ENCODE data around the gene GZMM. TPM values are rescaled to one million over a fixed set of nuclear protein-coding genes. Genes with fewer than 3 reads are reported as not detected.
A peak's percentile ranks its signal among the peaks of the same experiment; 100 is the strongest.

Gene GZMM
- total RNA-seq, 2 experiments from 2014 or later = 41.6 to 46.3 TPM

DNA sequence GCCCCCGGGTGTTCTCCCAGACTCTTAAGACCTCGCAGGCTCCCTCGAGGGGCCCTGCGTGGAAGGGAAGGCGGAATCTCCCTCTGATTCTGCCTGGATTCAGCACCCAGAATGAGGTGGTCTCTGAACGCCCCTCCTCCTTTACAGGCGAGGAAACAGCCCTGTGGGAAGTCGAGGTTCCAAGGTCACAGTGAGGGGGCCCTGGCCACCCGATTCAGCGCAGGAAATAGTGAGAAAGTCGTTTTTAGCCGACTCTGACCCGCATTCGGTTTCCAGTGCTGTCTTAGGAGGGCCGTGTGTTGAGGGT lies 29.6 kb downstream of the GZMM start:
- CTCF ChIA-PET = interaction anchor here (1.9 kb wide), 1 partner anchor 11 kb away, joined by 10 read pairs; no protein-coding TSS in a partner anchor
- Mint-ChIP-seq H3K27ac (peak overlapping the region; percentile 44), H3K4me3 (peak overlapping the region; percentile 85), H3K36me3 (ENCODE audit: low read depth) (peaks cover 14% of the 10 kb centered on the region), H3K9me3 (no peaks in the 10 kb centered on the region), H3K4me1 (ENCODE audit: low read depth) (peaks cover 40% of the 10 kb centered on the region), H3K27me3 (no peaks in the 10 kb centered on the region)
- intact Hi-C loops (cut with DNase I, micrococcal nuclease) = loop anchor here (2.0 to 5.0 kb wide), 6 partner anchors 59 to 834 kb away; partner anchors contain the start of genes RNF126 (in 2 of the 2), DAZAP1 (in 1 of the 2), POLRMT (in 1 of the 2) and TPGS1 (in 1 of the 2)
- peaks cover 64% of the 10 kb centered on the region for H3K4me1 ChIP-seq (ENCODE audit: insufficient read depth, low read length)
- H3K36me3 ChIP-seq (ENCODE audit: insufficient read depth, low read length) = peaks cover 4% of the 10 kb centered on the region
- H3K4me3 ChIP-seq (ENCODE audit: low read length) = peak overlapping the region; percentile 94
- ATAC-seq (ENCODE audit: poor library complexity) (no peak), DNase-seq (peak in 2 of 14 experiments; percentile 33 to 54)
- no peaks in the 10 kb centered on the region for H3K9me3 ChIP-seq (ENCODE audit: control insufficient read depth in 1 of 2, insufficient read depth in 1 of 2, low read length in 2 of 2)
- no peaks in the 10 kb centered on the region for H3K27me3 ChIP-seq (ENCODE audit: control insufficient read depth in 1 of 2, insufficient read depth in 2 of 2, low read length in 2 of 2)
- POLR2A ChIA-PET = no interaction called here
- TF ChIP-seq, protein P1, sequence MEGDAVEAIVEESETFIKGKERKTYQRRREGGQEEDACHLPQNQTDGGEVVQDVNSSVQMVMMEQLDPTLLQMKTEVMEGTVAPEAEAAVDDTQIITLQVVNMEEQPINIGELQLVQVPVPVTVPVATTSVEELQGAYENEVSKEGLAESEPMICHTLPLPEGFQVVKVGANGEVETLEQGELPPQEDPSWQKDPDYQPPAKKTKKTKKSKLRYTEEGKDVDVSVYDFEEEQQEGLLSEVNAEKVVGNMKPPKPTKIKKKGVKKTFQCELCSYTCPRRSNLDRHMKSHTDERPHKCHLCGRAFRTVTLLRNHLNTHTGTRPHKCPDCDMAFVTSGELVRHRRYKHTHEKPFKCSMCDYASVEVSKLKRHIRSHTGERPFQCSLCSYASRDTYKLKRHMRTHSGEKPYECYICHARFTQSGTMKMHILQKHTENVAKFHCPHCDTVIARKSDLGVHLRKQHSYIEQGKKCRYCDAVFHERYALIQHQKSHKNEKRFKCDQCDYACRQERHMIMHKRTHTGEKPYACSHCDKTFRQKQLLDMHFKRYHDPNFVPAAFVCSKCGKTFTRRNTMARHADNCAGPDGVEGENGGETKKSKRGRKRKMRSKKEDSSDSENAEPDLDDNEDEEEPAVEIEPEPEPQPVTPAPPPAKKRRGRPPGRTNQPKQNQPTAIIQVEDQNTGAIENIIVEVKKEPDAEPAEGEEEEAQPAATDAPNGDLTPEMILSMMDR (IDR thresholded peaks at IDR 0.05) = no peak
- H3K27ac ChIP-seq (ENCODE audit: low read depth in 1 of 2, low read length in 2 of 2) = no peak overlapping the region

DNA sequence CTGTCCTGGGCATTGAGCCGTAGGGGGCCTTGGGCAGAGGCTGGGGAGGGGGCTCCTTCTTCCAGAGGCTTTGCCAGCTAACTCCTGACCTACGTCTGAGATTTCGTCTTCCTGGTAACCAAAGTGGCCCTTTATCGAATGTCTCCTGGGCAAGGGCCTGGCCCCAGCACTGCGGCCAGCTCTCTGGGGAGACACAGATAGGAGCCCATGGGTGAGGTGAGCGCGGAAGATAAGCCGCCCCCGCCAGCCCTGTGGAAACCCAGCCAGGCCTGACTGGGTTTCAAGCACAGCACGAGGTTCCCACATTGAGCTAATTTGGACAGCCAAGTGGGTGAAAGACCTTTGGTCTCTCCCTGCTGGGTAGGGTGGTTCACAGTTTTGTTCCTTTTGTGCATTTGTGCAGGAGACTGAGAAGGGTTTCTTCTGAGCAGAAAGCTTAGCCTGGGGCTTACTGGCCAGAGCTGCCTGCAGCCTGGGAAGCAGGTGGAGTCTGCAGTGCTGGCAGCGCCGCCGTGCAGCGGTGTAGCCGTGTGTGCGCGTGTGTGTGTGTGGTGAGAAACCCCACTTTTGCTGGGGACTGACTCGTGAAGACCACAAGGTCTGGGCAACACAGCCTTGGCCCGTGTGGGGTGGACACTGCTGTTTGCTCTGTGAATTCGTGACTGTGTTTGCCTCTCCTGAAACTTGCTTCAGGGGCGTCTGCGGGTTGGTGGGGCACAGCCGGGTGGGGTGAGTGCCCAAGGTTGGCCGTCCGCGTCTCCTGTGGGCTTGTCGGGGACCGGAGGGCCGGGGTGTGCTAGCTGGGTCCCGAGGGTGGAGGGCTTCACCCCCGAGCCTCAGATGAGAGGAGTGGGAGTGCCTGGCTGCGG lies 31.0 kb downstream of the GZMM start:
- H3K27ac Mint-ChIP-seq = no peak overlapping the region
- intact Hi-C loops (cut with DNase I, micrococcal nuclease) = loop anchor here (5.0 kb wide), 5 partner anchors 57 to 832 kb away; partner anchors contain the start of genes DAZAP1 (in 1 of the 2), POLRMT (in 1 of the 2), RNF126 (in 1 of the 2) and TPGS1 (in 1 of the 2)
- Histone ChIP-seq H3K4me1 (ENCODE audit: insufficient read depth, low read length) (peaks cover 64% of the 10 kb centered on the region), H3K36me3 (ENCODE audit: insufficient read depth, low read length) (peaks cover 14% of the 10 kb centered on the region), H3K27me3 (ENCODE audit: control insufficient read depth in 1 of 2, insufficient read depth in 2 of 2, low read length in 2 of 2) (no peaks in the 10 kb centered on the region), H3K9me3 (ENCODE audit: control insufficient read depth in 1 of 2, insufficient read depth in 1 of 2, low read length in 2 of 2) (no peaks in the 10 kb centered on the region), H3K4me3 (ENCODE audit: low read length) (no peak overlapping the region), H3K27ac (ENCODE audit: low read depth in 1 of 2, low read length in 2 of 2) (no peak overlapping the region)
- ChIA-PET POLR2A (interaction anchor here (0.6 kb wide), 1 partner anchor 41 kb away, joined by 3 read pairs; no protein-coding TSS in a partner anchor), CTCF (interaction anchor here (1.9 kb wide), 1 partner anchor 10 kb away, joined by 10 read pairs; no protein-coding TSS in a partner anchor)
- TF ChIP-seq, protein P1 (IDR thresholded peaks at IDR 0.05) = no peak
- no peak for ATAC-seq (ENCODE audit: poor library complexity)
- no peaks in the 10 kb centered on the region for H3K9me3 Mint-ChIP-seq
- no peaks in the 10 kb centered on the region for H3K27me3 Mint-ChIP-seq
- H3K36me3 Mint-ChIP-seq (ENCODE audit: low read depth) = peaks cover 14% of the 10 kb centered on the region
- H3K4me1 Mint-ChIP-seq (ENCODE audit: low read depth) = peaks cover 37% of the 10 kb centered on the region
- peak in 1 of 14 experiments; percentile 40 for DNase-seq
- peak overlapping the region; percentile 85 for H3K4me3 Mint-ChIP-seq

DNA sequence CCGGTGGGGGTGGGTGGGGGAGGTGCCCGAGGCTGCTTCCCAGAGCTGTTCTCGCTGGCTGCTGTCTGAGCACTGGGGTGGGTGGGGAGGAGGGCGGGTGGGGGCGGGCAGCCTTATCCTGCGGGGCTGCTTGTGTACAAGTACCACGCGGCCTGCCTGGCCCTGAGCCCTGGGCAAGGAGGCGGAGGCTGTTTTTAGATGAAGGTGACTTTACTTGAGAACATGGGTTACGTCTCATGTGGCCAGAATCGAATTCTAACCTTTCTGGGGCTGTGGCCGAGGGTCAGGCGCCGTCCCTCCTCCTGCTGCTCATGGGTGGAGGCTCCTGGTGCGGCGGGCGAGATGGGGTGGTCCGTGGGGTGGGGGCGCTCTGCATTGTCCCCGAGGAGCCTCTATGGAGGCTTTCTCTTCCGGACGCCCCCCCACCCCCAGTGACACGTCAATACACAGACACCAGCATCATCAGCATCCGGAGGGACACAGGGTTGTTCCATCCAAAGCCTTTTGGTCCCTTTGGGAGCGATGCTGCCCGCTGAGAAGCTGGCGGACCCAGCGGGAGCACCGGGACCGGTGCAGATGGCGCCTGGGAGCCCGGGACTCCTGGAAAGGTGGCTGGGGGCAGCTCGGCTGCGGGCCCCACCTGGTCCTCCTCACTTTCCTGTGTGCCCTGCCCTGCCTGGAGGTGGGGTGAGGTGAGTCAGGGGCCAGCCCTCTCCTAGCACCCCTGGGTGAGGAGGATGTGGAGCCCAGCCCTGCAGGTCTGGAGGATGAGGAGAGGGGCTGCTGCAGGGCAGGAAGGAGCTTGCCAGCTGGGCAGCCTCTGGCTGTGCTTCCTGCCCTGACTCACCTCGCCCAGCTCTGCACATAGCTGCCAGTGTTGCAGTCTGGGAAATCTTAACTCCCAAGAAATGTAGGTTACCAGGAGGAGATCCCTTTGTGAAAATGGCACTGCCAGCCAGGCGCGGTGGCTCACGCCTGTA lies 32.0 kb downstream of the GZMM start:
- no peak for ATAC-seq (ENCODE audit: poor library complexity)
- TF ChIP-seq, protein P1 (IDR thresholded peaks at IDR 0.05) = no peak
- Mint-ChIP-seq H3K9me3 (no peaks in the 10 kb centered on the region), H3K27me3 (no peaks in the 10 kb centered on the region), H3K27ac (no peak overlapping the region), H3K4me3 (no peak overlapping the region), H3K36me3 (ENCODE audit: low read depth) (peaks cover 13% of the 10 kb centered on the region), H3K4me1 (ENCODE audit: low read depth) (peaks cover 34% of the 10 kb centered on the region)
- H3K9me3 ChIP-seq (ENCODE audit: control insufficient read depth in 1 of 2, insufficient read depth in 1 of 2, low read length in 2 of 2) = no peaks in the 10 kb centered on the region
- peaks cover 58% of the 10 kb centered on the region for H3K4me1 ChIP-seq (ENCODE audit: insufficient read depth, low read length)
- intact Hi-C loops (cut with DNase I, micrococcal nuclease) = no loop called here
- peak in 1 of 14 experiments; percentile 32 for DNase-seq
- ChIA-PET CTCF (interaction anchor here (0.7 to 1.1 kb wide), 2 partner anchors 9 to 65 kb away, joined by 3 read pairs; no protein-coding TSS in a partner anchor), POLR2A (no interaction called here)
- H3K36me3 ChIP-seq (ENCODE audit: insufficient read depth, low read length) = peaks cover 20% of the 10 kb centered on the region
- H3K27me3 ChIP-seq (ENCODE audit: control insufficient read depth in 1 of 2, insufficient read depth in 2 of 2, low read length in 2 of 2) = no peaks in the 10 kb centered on the region
- H3K27ac ChIP-seq (ENCODE audit: low read depth in 1 of 2, low read length in 2 of 2) = no peak overlapping the region
- no peak overlapping the region for H3K4me3 ChIP-seq (ENCODE audit: low read length)

Data from CD4-positive, alpha-beta T cell (primary cell).